Measurements from ENCODE around the gene EIF3I. TPM values are rescaled to one million over a fixed set of nuclear protein-coding genes. Genes with fewer than 3 reads are reported as not detected.
A peak's percentile ranks its signal among the peaks of the same experiment; 100 is the strongest.

Gene EIF3I
- total and polyA plus RNA-seq, 2 experiments from 2014 or later = 259 to 286 TPM

- no peak overlapping the region for H2AFZ ChIP-seq
- H3K9ac ChIP-seq = peak overlapping the region; percentile 92; the same call in 1 of the 2 replicates
- in situ Hi-C loops (cut with MboI) = no loop called here
- no peaks in the 10 kb centered on the region for H4K20me1 ChIP-seq (ENCODE audit: insufficient read depth)
- TF ChIP-seq EZH2 (IDR thresholded peaks at IDR 0.05; ENCODE audit: insufficient read depth, poor library complexity, severe bottlenecking) (no peak), EZH2phosphoT487 (IDR thresholded peaks at IDR 0.05; ENCODE audit: insufficient read depth, low read depth) (no peak)
- H3K9me2 ChIP-seq (ENCODE audit: insufficient read depth) = no peaks in the 10 kb centered on the region
- no peak for DNase-seq
- peaks cover 57% of the 10 kb centered on the region for H3F3A ChIP-seq (ENCODE audit: insufficient read depth)
- no peak overlapping the region for H3K4me3 ChIP-seq
- H3K4me2 ChIP-seq (ENCODE audit: unreplicated experiment) = no peak overlapping the region
- H3K4me1 ChIP-seq (ENCODE audit: insufficient read depth) = peaks cover 31% of the 10 kb centered on the region
- no peaks in the 10 kb centered on the region for H3K9me3 ChIP-seq (ENCODE audit: low read depth)
- H3K27ac ChIP-seq = peak overlapping the region; percentile 96
- H3K36me3 ChIP-seq (ENCODE audit: low read depth) = peaks cover 26% of the 10 kb centered on the region
- no peaks in the 10 kb centered on the region for H3K27me3 ChIP-seq (replicated peaks; ENCODE audit: insufficient read depth)
- 23 to 24% methylated on average over 4 of the region's 4 CpGs for WGBS, 2 experiments (ENCODE audit: low coverage in 1 of 2, low lambda C conversion rate in 2 of 2, missing lambda C conversion rate in 2 of 2)
- no peaks in the 10 kb centered on the region for H3K79me2 ChIP-seq (ENCODE audit: insufficient read depth)
Observed at GRCh38 chr1:32199043-32199716, 23.0 kb upstream of the EIF3I start.

DNA sequence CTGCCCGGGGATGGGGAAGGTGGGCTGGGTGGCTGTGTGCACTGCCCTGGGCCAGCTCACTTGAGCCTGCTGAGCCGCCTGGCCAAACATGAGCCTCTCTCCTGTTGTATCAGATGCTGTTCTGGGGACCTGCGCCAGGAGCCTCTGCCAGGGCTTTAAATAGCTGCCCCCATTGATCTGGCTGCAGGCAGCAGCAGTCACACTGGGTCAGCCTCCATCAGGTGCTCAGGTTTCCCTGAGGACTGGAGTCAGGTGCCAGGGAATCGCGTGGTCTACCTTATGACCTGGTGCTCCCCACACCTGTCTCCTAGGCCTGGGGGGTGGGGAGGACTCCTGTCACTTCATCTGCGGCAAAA lies 22.5 kb upstream of the EIF3I start:
- Histone ChIP-seq H3F3A (ENCODE audit: insufficient read depth) (peaks cover 51% of the 10 kb centered on the region), H3K27me3 (replicated peaks; ENCODE audit: insufficient read depth) (no peaks in the 10 kb centered on the region), H3K4me1 (ENCODE audit: insufficient read depth) (peaks cover 31% of the 10 kb centered on the region), H3K4me3 (peak overlapping the region; percentile 83), H3K9me2 (ENCODE audit: insufficient read depth) (no peaks in the 10 kb centered on the region), H3K9ac (peak overlapping the region; percentile 92), H2AFZ (peak overlapping the region; percentile 85; the same call in 1 of the 2 replicates), H3K79me2 (ENCODE audit: insufficient read depth) (no peaks in the 10 kb centered on the region), H4K20me1 (ENCODE audit: insufficient read depth) (no peaks in the 10 kb centered on the region), H3K27ac (peak overlapping the region; percentile 96), H3K36me3 (ENCODE audit: low read depth) (peaks cover 21% of the 10 kb centered on the region), H3K9me3 (ENCODE audit: low read depth) (no peaks in the 10 kb centered on the region), H3K4me2 (ENCODE audit: unreplicated experiment) (peak overlapping the region; percentile 93)
- 19 to 21% methylated on average over 6 of the region's 6 CpGs for WGBS, 2 experiments (ENCODE audit: low coverage in 1 of 2, low lambda C conversion rate in 2 of 2, missing lambda C conversion rate in 2 of 2)
- TF ChIP-seq EZH2phosphoT487 (IDR thresholded peaks at IDR 0.05; ENCODE audit: insufficient read depth, low read depth) (no peak), EZH2 (IDR thresholded peaks at IDR 0.05; ENCODE audit: insufficient read depth, poor library complexity, severe bottlenecking) (no peak)
- in situ Hi-C loops (cut with MboI) = no loop called here
- peak; percentile 57 for DNase-seq

DNA sequence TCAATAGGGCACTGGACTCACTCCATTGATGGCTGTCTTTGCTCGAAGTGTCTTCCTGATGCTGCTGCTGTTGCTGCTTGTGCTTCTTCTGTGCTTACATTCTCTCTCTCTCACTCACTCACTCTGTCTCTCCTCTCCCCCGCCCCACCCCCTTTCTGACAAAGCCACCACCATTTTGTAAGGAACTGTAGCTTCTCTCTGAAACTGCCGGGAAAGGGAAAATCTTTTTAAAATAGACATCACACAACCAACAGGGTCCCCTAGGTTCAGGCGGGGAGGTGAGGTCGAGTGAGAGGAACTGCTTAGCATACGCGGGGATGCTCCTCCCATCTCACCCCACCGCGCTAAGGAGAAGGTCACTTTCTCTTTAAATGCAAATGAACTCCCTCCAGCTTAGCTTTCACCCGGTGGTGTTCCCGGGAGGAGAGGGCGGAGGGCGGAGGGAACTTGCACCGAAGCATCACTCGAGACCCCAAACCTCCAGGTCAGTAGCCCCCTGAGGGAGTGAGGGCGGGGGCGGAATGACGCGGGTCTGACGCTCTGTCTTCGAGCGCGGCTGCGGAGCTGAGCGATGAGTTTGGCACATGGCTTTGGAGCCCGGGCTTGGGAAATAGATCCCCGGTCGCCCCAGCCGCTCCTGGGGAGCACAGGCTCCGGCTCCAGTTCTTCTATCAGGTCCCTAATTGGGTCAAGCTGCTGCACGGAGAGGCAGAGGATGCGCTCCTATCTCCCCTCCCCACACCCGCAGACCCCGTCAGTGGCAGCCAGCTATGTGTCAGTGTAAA lies 21.8 kb upstream of the EIF3I start, which contains the start of gene CCDC28B:
Gene CCDC28B (plus strand): TSS at position 370 of the 785 bp plus-strand sequence. CDS start 1,341 bp downstream, outside the sequence.
- Histone ChIP-seq H4K20me1 (ENCODE audit: insufficient read depth) (no peaks in the 10 kb centered on the region), H3K4me2 (ENCODE audit: unreplicated experiment) (peak within 1 kb of the TSS; percentile 93), H3K4me3 (peak within 1 kb of the TSS; percentile 83), H3F3A (ENCODE audit: insufficient read depth) (peaks cover 45% of the 10 kb centered on the region), H3K79me2 (ENCODE audit: insufficient read depth) (no peaks in the 10 kb centered on the region), H3K27me3 (replicated peaks; ENCODE audit: insufficient read depth) (no peaks in the 10 kb centered on the region), H3K9me2 (ENCODE audit: insufficient read depth) (no peaks in the 10 kb centered on the region), H2AFZ (peak within 1 kb of the TSS; percentile 85), H3K9ac (peak within 1 kb of the TSS; percentile 92), H3K27ac (peak within 1 kb of the TSS; percentile 96), H3K36me3 (ENCODE audit: low read depth) (peaks cover 14% of the 10 kb centered on the region), H3K4me1 (ENCODE audit: insufficient read depth) (peaks cover 31% of the 10 kb centered on the region), H3K9me3 (ENCODE audit: low read depth) (no peaks in the 10 kb centered on the region)
- peak; percentile 92 for DNase-seq
- 0 to 2% methylated on average over 33 to 34 of the region's 34 CpGs for WGBS, 2 experiments (ENCODE audit: low coverage in 1 of 2, low lambda C conversion rate in 2 of 2, missing lambda C conversion rate in 2 of 2)
- TF ChIP-seq EZH2 (IDR thresholded peaks at IDR 0.05; ENCODE audit: insufficient read depth, poor library complexity, severe bottlenecking) (no peak), EZH2phosphoT487 (IDR thresholded peaks at IDR 0.05; ENCODE audit: insufficient read depth, low read depth) (no peak)
- in situ Hi-C loops (cut with MboI) = no loop called here

DNA sequence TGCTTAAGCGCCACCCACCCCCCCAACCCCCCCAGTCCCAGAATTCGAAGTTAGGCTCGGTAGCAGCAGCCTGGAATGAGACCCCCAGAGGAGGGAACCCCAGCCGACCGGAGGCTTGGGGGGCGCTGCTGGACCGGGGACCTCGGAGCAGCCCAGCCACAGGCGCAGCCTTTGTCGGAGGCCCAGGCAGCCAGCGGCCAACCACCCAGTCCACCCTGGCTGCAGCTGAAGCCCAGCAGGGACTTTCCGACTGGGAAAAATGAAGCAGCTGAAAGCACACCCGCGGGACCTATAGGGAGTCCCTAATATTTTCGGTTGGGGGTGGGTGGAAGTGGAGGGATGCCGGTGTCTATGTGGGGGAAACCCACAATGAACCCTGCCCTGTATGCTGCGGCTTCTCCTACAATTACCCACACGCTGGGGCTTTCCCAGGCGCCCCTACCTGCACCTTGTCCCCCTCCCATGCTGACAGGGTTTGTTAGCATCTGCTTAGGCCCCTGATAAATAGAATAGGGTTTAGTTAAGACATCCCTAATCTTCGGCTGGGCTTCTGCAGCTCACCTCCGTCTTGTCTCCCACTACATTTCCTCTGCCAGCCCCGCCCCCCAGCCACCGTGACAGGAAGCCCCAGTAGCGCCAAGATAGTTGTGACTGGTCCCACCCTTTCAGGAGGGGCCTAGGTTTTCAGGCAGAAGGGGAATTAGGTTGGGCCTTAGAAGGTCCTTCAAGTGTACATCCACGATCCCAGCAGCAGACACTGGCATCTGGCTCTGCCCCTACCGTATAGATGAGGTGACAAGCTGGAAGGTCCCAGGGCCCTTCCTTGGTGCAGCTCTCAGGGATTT lies 21.0 kb upstream of the EIF3I start:
- Histone ChIP-seq H3K9ac (peak overlapping the region; percentile 92), H3K4me1 (ENCODE audit: insufficient read depth) (peaks cover 27% of the 10 kb centered on the region), H3K27me3 (replicated peaks; ENCODE audit: insufficient read depth) (no peaks in the 10 kb centered on the region), H3K4me2 (ENCODE audit: unreplicated experiment) (peak overlapping the region; percentile 93), H3K4me3 (peak overlapping the region; percentile 83), H3K9me2 (ENCODE audit: insufficient read depth) (no peaks in the 10 kb centered on the region), H4K20me1 (ENCODE audit: insufficient read depth) (no peaks in the 10 kb centered on the region), H3F3A (ENCODE audit: insufficient read depth) (peaks cover 37% of the 10 kb centered on the region), H2AFZ (peak overlapping the region; percentile 85), H3K27ac (peak overlapping the region; percentile 96), H3K36me3 (ENCODE audit: low read depth) (peaks cover 5% of the 10 kb centered on the region; the same call in 1 of the 2 replicates), H3K79me2 (ENCODE audit: insufficient read depth) (no peaks in the 10 kb centered on the region), H3K9me3 (ENCODE audit: low read depth) (no peaks in the 10 kb centered on the region)
- peak; percentile 85 for DNase-seq
- WGBS, 2 experiments (ENCODE audit: low coverage in 1 of 2, low lambda C conversion rate in 2 of 2, missing lambda C conversion rate in 2 of 2) = 2% methylated on average over 26 of the region's 26 CpGs
- no peak for TF ChIP-seq EZH2 (IDR thresholded peaks at IDR 0.05; ENCODE audit: insufficient read depth, poor library complexity, severe bottlenecking)
- no peak for TF ChIP-seq EZH2phosphoT487 (IDR thresholded peaks at IDR 0.05; ENCODE audit: insufficient read depth, low read depth)
- in situ Hi-C loops (cut with MboI) = no loop called here

Measured in GM23248 (cell line).